Endothelial cell of umbilical vein (primary cell): ENCODE results near the gene TIMM10.

ENCODE experiments used
- EZH2 ChIP-seq: IDR thresholded peaks from 2 replicates; pipeline ENCODE4 v1.6.1; 2012; ENCODE audit warnings: borderline replicate concordance, low read depth, mild to moderate bottlenecking, moderate library complexity, low read length, inconsistent platforms; ENCODE audit not compliant: severe bottlenecking
- FOS ChIP-seq: IDR thresholded peaks from 2 replicates; pipeline ENCODE4 v1.6.1; 2011; ENCODE audit warnings: mild to moderate bottlenecking, low read length, moderate library complexity, borderline replicate concordance; ENCODE audit not compliant: insufficient read depth
- GATA2 ChIP-seq: IDR thresholded peaks from 2 replicates; pipeline ENCODE4 v1.7.0; 2011; ENCODE audit warnings: low read depth, mild to moderate bottlenecking, moderate library complexity, mixed read lengths, low read length; ENCODE audit not compliant: insufficient read length, insufficient read depth
- JUN ChIP-seq: IDR thresholded peaks from 2 replicates; pipeline ENCODE4 v1.6.1; 2011; ENCODE audit warnings: borderline replicate concordance, low read depth; ENCODE audit not compliant: insufficient read length, insufficient read depth
- POLR2A ChIP-seq: IDR thresholded peaks from 2 replicates; pipeline ENCODE4 v1.6.1; 2012; ENCODE audit warnings: low read depth, mild to moderate bottlenecking, control low read depth, low read length
- POLR2AphosphoS5 ChIP-seq: IDR thresholded peaks from 2 replicates; pipeline ENCODE4 v1.6.1; 2012; ENCODE audit warnings: low read depth, mild to moderate bottlenecking, control low read depth, low read length, moderate library complexity; ENCODE audit not compliant: insufficient read depth
- TF ChIP-seq, protein P1 (sequence below): IDR thresholded peaks from 2 replicates; pipeline ENCODE4 v1.6.1; 2011; ENCODE audit not compliant: insufficient read depth, insufficient read length
- TF ChIP-seq, protein P2 (sequence below), 2 donors: IDR thresholded peaks; 1 replicate in 1 of 2; 2 replicates in 1 of 2; pipeline ENCODE4 v1.5.1; 2011; ENCODE audit warnings: low read length in 2 of 2, mild to moderate bottlenecking in 2 of 2, moderate library complexity in 2 of 2, control low read depth in 1 of 2, inconsistent platforms in 1 of 2, low read depth in 1 of 2; ENCODE audit not compliant: insufficient read depth in 1 of 2; ENCODE audit errors: extremely low read depth in 1 of 2

DNA sequence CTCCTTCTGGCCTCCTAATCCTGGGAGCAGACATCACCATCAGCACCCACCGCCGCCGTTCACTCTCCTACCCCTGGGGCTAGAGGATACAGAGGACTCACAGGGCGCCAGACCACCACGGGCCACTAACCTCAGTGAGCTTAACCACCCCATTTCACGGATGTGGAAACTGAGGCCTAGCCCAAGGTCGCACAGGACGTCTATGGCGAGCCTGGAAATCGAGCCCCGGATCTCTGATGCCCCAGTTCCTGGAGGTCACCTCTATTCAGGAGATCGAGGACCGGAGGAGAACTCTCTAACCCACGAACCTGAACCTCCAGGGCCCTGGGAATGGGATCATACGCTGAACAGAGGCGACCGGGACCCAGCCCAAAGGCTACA lies 349 bp downstream of the TIMM10 start:
- TF ChIP-seq EZH2 (no peak), POLR2AphosphoS5 (no peak), GATA2 (no peak), JUN (no peak), POLR2A (no peak), FOS (no peak)
- TF ChIP-seq, protein P1, sequence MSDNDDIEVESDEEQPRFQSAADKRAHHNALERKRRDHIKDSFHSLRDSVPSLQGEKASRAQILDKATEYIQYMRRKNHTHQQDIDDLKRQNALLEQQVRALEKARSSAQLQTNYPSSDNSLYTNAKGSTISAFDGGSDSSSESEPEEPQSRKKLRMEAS = no peak
- TF ChIP-seq, protein P2, sequence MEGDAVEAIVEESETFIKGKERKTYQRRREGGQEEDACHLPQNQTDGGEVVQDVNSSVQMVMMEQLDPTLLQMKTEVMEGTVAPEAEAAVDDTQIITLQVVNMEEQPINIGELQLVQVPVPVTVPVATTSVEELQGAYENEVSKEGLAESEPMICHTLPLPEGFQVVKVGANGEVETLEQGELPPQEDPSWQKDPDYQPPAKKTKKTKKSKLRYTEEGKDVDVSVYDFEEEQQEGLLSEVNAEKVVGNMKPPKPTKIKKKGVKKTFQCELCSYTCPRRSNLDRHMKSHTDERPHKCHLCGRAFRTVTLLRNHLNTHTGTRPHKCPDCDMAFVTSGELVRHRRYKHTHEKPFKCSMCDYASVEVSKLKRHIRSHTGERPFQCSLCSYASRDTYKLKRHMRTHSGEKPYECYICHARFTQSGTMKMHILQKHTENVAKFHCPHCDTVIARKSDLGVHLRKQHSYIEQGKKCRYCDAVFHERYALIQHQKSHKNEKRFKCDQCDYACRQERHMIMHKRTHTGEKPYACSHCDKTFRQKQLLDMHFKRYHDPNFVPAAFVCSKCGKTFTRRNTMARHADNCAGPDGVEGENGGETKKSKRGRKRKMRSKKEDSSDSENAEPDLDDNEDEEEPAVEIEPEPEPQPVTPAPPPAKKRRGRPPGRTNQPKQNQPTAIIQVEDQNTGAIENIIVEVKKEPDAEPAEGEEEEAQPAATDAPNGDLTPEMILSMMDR (IDR thresholded peaks at IDR 0.05; ENCODE audit: extremely low read depth in 1 of 2, insufficient read depth in 1 of 2, low read depth in 1 of 2, low read length in 2 of 2) = no peak
